ENCODE measurements around the gene MYO15B.
A peak's percentile ranks its signal among the peaks of the same experiment; 100 is the strongest.
"Not testable (repeated sequence)": the region's sequence is repeated elsewhere in the genome, so short reads cannot be mapped to it uniquely, and the experiment has no call there.

Gene MYO15B

DNA sequence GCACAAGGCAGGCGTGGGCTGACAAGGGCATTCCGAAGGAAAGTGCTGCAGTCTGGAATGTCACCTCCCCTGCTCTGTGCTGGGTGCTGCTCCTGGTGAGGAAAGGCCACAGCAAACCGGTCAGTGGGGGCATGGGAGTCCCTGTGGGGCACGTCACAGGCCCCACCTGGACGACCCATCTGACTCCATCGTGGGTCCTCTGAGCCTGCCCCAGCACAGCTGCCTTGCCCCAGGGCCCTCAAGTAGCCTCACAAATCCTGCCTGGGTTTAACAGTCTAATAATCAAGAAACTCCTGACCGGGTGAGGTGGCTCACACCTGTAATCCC is 2.8 kb upstream of the MYO15B start:
- peaks cover 4% of the 10 kb centered on the region for H3K36me3 Mint-ChIP-seq (ENCODE audit: low read depth)
- no peak overlapping the region for H3K4me3 Mint-ChIP-seq
- peaks cover 19% of the 10 kb centered on the region for H3K4me1 Mint-ChIP-seq (ENCODE audit: low read depth)
- no peaks in the 10 kb centered on the region for H3K27me3 Mint-ChIP-seq
- H3K27ac Mint-ChIP-seq = no peak overlapping the region
- peaks cover 3% of the 10 kb centered on the region for H3K9me3 Mint-ChIP-seq

DNA sequence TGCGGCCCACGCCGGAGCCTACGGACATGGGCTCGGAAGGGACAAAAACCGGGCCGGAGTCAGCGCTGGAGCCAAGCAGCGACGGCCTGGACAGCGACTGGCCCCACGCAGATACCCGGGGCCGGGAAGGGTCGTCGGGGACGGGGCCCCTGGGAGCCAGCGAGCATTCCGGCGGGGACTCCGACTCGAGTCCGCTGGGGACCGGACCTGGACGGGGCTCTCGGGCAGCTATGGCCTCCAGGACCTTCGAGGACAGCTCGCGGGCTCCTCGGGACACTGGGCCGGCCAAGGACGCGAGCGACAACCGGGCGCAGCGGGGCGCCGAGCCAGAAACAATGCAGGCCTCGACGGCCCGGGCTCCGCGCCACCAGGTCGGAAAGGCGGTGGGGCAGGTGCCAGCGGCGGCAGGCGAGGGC is 1.0 kb downstream of the MYO15B start:
- H3K4me3 Mint-ChIP-seq = peak overlapping the region; percentile 68
- H3K27ac Mint-ChIP-seq = no peak overlapping the region
- no peaks in the 10 kb centered on the region for H3K9me3 Mint-ChIP-seq
- H3K27me3 Mint-ChIP-seq = no peaks in the 10 kb centered on the region
- H3K36me3 Mint-ChIP-seq (ENCODE audit: low read depth) = no peaks in the 10 kb centered on the region
- peaks cover 8% of the 10 kb centered on the region for H3K4me1 Mint-ChIP-seq (ENCODE audit: low read depth)

DNA sequence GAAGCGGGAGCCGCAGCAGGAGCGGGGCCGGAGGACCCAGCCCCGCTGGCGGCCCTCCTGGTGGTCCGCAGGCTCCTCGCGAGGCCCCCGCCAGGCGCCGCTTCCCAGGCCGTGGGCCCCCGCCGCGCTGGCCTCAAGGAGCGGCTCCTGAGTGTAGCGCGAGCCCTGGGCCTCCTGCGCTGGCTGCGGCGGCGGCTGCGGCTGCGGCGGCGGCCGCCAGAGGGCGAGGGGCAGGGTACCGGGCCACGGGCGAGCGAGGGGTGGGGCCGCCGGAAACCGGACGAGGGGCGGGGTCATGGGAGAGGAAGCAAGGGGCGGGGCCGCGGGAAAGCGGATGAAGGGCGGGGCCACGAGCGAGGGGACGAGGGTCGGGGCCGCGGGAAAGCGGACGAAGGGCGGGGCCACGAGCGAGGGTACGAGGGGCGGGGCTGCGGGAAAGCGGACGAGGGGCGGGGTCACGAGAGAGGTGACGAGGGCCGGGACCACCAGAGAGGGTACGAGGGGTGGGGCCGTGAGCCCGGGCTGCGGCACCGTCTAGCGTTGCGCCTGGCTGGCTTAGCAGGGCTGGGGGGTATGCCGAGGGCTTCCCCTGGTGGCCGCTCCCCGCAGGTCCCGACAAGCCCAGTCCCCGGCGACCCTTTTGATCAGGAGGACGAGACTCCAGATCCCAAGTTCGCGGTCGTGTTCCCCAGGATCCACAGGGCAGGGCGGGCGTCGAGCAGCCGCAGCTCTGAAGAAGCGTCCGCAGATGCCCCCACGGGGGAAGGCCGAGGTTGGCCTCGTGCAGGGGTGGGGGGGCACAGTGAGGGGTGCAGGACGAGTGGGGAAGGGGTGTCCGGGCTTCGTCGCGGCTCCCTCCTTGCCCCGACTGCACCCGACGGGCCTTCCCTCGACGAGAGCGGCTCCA is 1.7 kb downstream of the MYO15B start:
- Mint-ChIP-seq H3K36me3 (ENCODE audit: low read depth) (no peaks in the 10 kb centered on the region), H3K27me3 (no peaks in the 10 kb centered on the region), H3K27ac (no peak overlapping the region), H3K9me3 (no peaks in the 10 kb centered on the region), H3K4me1 (ENCODE audit: low read depth) (peaks cover 8% of the 10 kb centered on the region), H3K4me3 (peak overlapping the region; percentile 55)

DNA sequence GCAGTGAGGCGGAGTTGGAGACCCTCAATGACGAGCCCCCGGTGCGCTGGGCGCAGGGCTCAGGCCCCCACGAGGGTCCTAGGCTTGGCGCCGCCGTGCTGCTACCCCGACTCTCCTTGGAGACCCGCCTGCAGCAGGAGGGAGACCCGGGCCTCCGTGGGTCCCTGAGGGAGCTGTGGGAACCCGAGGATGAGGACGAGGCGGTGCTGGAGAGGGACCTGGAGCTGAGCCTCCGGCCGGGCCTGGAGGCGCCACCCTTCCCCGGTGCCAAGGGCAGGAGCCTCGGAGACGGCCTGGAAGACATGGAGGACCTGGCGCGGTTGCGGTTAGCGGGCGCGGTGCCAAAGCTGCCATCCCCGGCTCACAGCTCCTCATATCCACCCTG is 2.3 kb downstream of the MYO15B start:
- Mint-ChIP-seq H3K4me3 (no peak overlapping the region), H3K4me1 (ENCODE audit: low read depth) (peaks cover 8% of the 10 kb centered on the region), H3K36me3 (ENCODE audit: low read depth) (no peaks in the 10 kb centered on the region), H3K9me3 (no peaks in the 10 kb centered on the region), H3K27ac (no peak overlapping the region), H3K27me3 (no peaks in the 10 kb centered on the region)

DNA sequence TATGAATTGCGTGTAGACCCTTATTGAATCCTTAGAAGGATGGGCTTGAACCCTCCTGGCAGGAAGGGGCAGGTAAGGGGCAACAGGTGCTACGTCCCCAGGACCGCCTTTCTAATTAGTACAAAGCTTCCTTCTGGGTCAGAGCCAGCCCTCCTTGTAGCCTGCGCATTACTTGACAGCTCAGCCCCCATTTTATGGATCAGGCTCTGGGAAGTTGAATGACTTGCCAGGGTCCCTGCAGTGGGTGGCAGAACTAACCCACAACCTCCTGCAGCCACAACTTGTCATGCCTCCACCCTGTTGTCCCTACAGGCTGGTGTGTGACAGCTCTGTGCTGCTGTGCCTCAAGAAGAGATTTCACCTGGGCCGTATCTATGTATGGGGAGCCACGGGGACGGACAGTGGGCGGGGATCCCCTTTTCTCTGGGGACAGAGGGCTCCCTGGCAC is 2.7 kb downstream of the MYO15B start:
- Mint-ChIP-seq H3K9me3 (no peaks in the 10 kb centered on the region), H3K27ac (no peak overlapping the region), H3K4me3 (no peak overlapping the region), H3K4me1 (ENCODE audit: low read depth) (peaks cover 8% of the 10 kb centered on the region), H3K36me3 (ENCODE audit: low read depth) (no peaks in the 10 kb centered on the region), H3K27me3 (no peaks in the 10 kb centered on the region)

DNA sequence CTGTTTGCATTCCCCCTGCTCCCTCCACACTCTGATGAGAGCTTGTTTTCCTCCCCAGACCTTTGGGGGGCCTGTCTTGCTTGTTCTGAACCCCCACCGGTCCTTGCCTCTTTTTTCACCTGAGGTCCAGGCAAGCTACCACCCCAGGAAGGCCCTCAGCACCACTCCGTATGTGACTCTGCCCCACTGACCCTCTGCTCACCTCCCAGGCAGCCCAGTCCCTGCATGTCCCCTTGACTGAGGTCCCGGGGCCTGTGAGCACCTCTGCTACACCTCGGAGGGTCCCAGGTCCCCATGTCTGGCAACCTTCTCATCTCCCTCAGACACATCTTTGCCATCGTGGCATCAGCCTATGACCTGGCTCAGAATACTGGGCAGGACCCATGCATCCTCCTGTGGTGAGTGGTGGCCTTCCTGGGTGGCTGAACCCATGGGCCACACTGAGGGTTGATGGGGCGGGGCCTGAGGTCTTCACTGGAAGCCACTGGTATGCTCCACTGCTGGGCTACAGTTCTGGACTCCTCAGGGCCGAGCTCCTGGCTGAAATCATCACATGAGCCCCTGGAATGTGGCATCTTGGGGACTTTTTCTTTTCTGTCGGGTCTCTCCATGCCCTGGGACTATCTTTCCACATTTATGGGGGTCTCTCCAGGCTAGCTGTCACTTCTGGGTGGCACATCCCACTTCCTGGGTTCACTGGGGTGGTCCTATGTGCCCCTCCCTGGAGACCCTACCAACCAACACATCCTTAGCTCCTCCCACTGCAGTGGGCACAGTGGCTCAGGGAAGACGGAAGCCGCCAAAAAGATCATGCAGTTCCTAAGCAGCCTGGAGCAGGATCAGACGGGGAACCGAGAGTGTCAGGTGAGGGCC is 3.5 kb downstream of the MYO15B start:
- peaks cover 5% of the 10 kb centered on the region for H3K4me1 Mint-ChIP-seq (ENCODE audit: low read depth)
- no peak overlapping the region for H3K4me3 Mint-ChIP-seq
- H3K36me3 Mint-ChIP-seq (ENCODE audit: low read depth) = no peaks in the 10 kb centered on the region
- H3K9me3 Mint-ChIP-seq = no peaks in the 10 kb centered on the region
- H3K27ac Mint-ChIP-seq = peak overlapping the region; percentile 13
- H3K27me3 Mint-ChIP-seq = no peaks in the 10 kb centered on the region

DNA sequence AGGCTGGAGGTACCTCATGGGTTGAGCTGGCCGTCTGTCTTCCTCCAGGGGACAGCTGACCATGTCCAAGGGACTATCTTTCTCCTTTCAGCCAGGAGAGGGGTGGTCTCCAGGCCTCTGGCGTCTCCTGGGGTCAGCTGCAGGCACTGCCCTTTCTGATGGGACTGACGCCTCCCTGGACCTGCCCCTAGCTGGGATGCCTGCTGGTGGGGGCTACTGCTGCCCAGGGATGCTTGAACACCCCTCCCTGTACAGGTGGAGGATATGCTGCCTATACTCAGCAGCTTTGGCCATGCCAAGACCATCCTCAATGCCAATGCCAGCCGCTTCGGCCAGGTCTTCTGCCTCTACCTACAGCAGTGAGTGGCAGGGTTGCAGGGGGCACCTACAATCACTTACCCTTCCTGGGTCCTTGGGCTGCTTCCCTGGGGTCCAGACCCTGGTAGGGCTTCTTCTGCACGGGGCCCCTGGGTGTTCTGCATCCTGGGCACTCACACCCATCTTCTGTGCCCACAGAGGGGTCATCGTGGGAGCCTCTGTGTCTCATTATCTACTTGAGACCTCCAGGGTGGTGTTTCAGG is 4.2 kb downstream of the MYO15B start:
- Mint-ChIP-seq H3K36me3 (ENCODE audit: low read depth) (no peaks in the 10 kb centered on the region), H3K4me1 (ENCODE audit: low read depth) (peaks cover 5% of the 10 kb centered on the region), H3K27me3 (no peaks in the 10 kb centered on the region)

DNA sequence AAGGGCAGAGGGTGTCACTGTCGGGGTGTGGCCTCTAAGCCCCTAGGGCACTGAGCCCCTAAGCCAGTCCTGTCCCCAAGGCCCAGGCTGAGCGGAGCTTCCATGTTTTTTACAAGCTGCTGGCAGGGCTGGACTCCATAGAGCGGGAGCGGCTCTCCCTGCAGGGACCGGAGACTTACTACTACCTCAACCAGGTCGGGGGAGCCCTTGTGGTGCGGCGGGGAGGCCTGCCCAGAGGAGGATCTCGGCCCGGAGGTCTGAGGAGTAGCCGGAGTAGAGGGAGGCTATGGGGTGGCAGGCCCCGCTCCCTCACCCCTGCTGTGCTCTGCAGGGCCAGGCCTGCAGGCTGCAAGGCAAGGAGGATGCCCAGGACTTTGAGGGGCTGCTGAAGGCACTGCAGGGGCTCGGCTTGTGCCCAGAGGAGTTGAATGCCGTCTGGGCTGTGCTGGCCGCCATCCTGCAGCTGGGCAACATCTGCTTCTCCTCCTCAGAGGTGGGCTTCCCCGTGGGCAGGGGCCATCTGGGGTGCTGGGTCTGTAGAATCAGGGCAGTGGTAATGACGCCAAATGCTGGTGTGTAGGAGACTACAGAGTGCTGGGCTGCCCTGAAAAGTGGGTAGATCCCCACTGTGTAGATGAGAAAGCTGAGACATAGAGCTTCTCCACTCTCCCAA is 4.9 kb downstream of the MYO15B start:
- no peaks in the 10 kb centered on the region for H3K27me3 Mint-ChIP-seq
- no peak overlapping the region for H3K4me3 Mint-ChIP-seq
- no peaks in the 10 kb centered on the region for H3K4me1 Mint-ChIP-seq (ENCODE audit: low read depth)
- no peak overlapping the region for H3K27ac Mint-ChIP-seq
- H3K9me3 Mint-ChIP-seq = no peaks in the 10 kb centered on the region
- no peaks in the 10 kb centered on the region for H3K36me3 Mint-ChIP-seq (ENCODE audit: low read depth)

More for the DNA sequence above, 4.2 kb downstream of the MYO15B start:
- H3K9me3 Mint-ChIP-seq = no peaks in the 10 kb centered on the region
- H3K27ac Mint-ChIP-seq = no peak overlapping the region
- no peak overlapping the region for H3K4me3 Mint-ChIP-seq

DNA sequence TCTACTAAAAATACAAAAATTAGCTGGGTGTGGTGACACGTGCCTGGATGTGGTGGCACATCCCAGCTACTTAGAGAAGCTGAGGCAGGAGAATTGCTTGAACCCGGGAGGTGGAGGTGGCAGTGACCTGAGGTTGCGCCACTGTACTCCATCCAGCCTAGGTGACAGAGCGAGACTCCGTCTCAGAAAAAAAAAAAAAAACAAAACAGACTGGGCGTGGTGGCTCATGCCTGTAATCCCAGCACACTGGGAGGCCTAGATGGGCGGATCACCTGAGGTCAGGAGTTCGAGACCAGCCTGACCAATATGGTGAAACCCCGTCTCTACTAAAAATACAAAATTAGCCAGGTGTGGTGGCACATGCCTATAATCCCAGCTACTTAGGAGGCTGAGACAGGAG is 5.8 kb downstream of the MYO15B start:
- not testable (repeated sequence) for H3K36me3 Mint-ChIP-seq (ENCODE audit: low read depth); H3K9me3 Mint-ChIP-seq; H3K4me3 Mint-ChIP-seq; H3K4me1 Mint-ChIP-seq (ENCODE audit: low read depth); H3K27ac Mint-ChIP-seq; H3K27me3 Mint-ChIP-seq

DNA sequence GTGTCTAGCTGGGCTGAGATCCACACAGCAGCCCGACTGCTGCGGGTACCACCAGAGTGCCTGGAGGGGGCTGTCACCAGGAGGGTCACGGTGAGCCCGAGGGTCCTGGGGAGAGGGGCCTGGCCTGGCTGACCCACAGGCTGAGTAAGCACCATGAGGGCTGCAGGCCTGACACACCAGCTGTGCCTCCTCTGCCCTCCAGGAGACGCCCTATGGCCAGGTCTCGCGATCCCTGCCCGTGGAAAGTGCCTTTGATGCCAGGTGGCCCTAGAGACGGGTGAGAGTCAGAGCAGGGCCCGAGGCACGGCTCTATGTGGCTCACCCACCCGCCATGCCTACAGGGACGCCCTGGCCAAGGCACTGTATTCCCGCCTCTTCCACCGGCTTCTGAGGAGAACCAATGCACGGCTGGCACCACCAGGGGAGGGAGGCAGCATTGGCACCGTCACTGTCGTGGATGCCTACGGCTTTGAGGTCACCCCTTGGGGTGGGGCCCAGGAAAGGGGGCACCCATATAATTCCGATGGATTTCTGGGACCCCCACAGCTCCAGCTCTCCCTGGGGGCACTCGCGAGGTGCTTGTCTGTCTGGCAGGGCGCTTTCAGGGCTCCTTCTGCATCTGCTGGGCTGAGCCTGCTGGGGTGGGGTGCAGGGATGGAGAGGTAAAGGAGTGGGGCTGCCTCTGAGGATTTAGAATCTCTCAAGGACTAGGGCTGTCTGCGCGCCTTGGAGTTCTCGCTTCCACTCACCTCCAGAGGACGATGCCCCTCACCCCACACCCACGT is 7.1 kb downstream of the MYO15B start:
- H3K9me3 Mint-ChIP-seq = no peaks in the 10 kb centered on the region
- no peak overlapping the region for H3K4me3 Mint-ChIP-seq
- H3K36me3 Mint-ChIP-seq (ENCODE audit: low read depth) = no peaks in the 10 kb centered on the region
- no peaks in the 10 kb centered on the region for H3K27me3 Mint-ChIP-seq
- no peaks in the 10 kb centered on the region for H3K4me1 Mint-ChIP-seq (ENCODE audit: low read depth)
- H3K27ac Mint-ChIP-seq = no peak overlapping the region

DNA sequence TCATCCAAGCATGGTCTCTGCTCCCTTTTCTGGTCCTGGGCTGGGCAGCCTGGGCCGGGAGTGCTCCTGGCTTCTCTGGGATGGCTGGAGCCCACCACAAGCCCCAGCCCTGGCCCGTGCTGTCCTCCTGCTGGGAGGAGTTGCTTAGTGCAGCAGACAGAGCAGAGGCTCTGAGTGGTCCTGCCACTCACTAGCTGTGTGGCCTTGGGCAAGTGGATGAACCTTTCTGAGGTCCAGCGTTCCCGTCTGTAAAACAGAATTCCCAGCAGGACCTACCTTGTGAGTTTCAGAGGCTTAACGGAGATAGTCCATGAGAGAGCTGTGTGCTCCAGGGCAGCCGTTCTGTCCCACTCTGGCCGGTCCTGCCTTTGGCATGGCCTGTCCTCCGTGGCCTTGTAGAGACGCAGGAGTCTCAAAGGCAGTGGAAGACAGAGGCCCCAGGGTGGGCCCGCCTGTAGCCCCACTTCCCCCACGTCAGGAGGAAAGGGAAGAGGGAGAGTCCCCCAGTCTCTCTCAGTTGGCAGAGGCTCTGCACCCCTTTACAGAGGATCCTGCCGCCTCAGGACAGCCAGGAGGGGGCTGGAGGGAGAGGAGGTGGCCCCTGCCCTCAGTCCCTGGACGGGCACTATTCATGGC is 7.8 kb downstream of the MYO15B start:
- Mint-ChIP-seq H3K4me3 (no peak overlapping the region), H3K4me1 (ENCODE audit: low read depth) (no peaks in the 10 kb centered on the region), H3K27me3 (no peaks in the 10 kb centered on the region), H3K36me3 (ENCODE audit: low read depth) (no peaks in the 10 kb centered on the region), H3K27ac (no peak overlapping the region), H3K9me3 (no peaks in the 10 kb centered on the region)

DNA sequence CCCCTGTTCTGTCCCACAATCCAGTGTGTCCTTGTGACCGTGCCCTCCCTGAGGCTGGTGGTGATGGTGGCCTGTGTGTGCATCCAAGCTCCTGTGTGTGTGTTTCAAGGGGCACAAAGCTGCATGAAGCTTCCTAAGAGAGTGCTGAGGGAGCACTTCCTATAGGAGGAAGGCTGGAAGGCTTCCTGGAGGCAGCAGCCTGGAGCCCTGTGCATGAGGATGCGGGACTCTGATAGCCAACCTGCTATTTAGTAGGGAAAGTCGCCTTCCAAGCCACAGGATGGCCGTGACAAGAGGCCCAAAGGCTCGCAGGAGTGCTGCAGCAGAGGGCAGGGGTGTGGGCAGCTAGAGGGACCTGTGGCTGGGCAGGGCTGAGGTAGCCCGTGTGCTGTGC is 8.3 kb downstream of the MYO15B start:
- Mint-ChIP-seq H3K27me3 (no peaks in the 10 kb centered on the region), H3K36me3 (ENCODE audit: low read depth) (no peaks in the 10 kb centered on the region), H3K4me1 (ENCODE audit: low read depth) (no peaks in the 10 kb centered on the region), H3K27ac (no peak overlapping the region), H3K4me3 (no peak overlapping the region), H3K9me3 (no peaks in the 10 kb centered on the region)

DNA sequence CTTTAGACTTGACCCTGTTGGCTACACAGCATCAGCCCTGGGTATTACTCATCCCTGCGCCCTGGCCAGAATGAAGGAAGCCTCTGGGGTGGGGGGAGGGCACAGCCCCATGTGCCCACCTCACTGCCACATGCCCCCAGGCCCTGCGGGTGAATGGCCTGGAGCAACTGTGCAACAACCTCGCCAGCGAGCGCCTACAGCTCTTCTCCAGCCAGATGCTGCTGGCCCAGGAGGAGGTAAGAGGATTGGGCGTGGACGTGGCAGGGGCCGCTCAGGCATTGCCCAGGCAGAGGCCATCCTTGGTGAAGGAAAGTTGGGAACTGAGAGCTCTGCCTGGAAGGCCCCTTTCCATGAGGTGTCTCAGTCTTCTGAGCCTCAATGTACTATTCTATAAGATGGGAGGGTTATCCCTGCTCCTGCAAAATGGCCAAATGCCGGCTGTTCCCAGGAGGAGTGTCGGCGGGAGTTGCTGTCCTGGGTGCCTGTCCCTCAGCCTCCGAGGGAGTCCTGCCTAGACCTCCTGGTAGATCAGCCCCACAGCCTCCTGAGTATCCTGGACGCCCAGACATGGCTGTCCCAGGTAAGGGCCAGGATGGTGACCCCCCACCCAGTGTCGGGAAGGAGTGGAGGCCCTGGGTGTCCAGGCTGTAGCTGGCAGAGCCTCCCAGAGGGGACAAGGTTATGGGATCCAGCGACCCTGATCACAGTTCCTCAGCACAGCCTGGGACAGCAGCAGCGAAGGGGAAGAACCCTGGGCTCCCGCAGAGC is 8.9 kb downstream of the MYO15B start:
- no peaks in the 10 kb centered on the region for H3K4me1 Mint-ChIP-seq (ENCODE audit: low read depth)
- H3K27me3 Mint-ChIP-seq = no peaks in the 10 kb centered on the region
- no peak overlapping the region for H3K4me3 Mint-ChIP-seq
- no peaks in the 10 kb centered on the region for H3K36me3 Mint-ChIP-seq (ENCODE audit: low read depth)
- no peaks in the 10 kb centered on the region for H3K9me3 Mint-ChIP-seq
- H3K27ac Mint-ChIP-seq = no peak overlapping the region
